HG03520 (cell line): ENCODE results near the gene KIF1B.
"Not testable (repeated sequence)": the region's sequence is repeated elsewhere in the genome, so short reads cannot be mapped to it uniquely, and the experiment has no call there.

Source experiments
- ATAC-seq: cut with Tn5 transposase; IDR thresholded peaks from one replicate; pipeline ENCODE4 v1.9.1; 2021; ENCODE audit warnings: mild to moderate bottlenecking, moderate library complexity; ENCODE audit not compliant: unreplicated experiment

Gene KIF1B

DNA sequence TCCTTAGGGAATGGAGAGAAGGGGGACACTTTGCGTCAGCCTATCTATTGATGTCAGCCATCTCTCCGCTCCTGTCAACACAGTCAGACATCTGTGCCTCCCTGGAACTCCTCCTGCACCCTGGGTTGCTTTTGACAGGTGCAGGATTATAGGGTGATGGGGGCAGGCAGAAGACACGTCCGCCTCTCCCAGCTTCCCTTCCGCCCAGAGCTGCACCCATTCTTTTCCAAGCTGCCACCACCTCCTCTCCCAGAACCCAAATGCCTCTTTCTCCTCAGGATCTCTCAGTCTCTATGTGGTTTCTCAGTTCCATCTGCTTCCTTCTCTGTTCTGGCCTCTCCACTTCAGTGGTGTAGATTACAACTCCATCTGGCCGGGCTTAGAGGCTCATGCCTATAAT is 17.1 kb upstream of the KIF1B start:
- no peak for ATAC-seq

DNA sequence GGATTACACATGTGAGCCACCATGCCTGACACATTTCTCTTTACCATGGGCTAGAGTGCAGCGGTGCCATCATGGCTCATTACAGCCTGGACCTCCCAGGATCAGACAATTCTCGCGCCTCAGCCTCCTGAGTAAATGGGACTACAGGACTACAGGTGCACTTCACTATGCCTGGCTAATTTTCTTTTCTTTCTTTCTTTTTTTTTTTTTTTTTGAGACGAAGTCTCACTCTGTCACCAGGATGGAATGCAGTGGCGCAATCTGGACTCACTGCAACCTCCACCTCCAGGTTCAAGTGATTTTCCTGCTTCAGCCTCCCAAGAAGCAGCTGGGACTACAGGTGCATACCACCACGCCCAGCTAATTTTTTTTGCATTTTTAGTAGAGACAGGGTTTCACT is 14.8 kb upstream of the KIF1B start:
- no peak for ATAC-seq

DNA sequence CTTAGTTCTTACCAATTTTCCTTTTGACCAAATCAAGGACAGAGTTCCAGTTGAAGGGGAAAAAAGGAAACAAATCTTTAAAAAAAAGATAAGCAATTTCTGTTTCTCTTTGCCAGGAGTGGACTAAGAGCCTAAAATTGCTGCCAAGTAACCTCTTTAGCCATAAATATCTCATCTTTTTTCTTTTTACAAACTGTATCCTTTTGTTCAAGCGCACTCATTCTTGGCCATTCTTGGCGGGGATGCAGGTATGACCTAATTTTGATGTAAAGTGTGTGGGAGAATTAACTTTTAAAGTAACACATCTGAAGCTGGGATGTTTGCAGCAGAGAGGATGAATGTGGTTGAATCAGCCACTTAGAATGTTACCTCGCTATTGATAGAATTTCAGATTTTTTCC is 13.4 kb upstream of the KIF1B start:
- ATAC-seq: no peak

DNA sequence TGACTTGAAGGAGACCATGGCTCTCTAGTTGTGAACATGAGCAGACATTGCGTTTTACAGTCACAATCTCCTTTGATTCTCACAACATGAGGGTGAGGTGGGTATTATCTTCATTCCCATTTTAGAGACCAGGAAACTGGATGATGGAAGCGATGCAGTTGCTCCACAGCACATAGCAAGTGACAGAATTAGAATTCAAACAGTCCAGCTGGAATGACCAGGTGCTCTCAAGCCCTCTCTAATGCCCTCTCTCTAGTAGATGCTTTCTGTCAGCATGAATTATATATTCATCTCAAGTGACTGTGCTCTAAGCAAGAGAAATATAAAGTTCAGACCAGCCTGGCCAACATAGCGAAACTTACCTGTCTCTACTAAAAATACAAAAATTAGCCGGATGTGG is 9.8 kb upstream of the KIF1B start:
- no peak for ATAC-seq

GRCh38 chr1:10204003-10204642 is 6.2 kb upstream of the KIF1B start:
- no peak for ATAC-seq

DNA sequence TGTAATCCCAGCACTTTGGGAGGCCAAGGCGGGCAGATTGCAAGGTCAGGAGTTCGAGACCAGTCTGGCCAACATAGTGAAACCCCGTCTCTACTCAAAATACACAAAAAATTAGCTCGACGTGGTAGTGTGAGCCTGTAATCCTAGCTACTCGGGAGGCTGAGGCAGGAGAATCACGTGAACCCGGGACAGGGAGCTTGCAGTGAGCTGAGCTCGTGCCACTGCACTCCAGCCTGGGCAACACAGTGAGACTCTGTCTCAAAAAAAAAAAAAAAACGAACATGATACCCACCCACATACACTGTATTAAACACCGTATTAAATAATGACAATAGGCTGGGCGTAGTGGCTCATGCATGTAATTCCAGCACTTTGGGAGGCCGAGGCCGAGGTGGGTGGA is 5.2 kb upstream of the KIF1B start:
- ATAC-seq: not testable (repeated sequence)

- ATAC-seq: no peak
Observed at GRCh38 chr1:10207810-10208209, 2.6 kb upstream of the KIF1B start.

GRCh38 chr1:10208537-10208936 is 1.8 kb upstream of the KIF1B start:
- ATAC-seq: no peak

DNA sequence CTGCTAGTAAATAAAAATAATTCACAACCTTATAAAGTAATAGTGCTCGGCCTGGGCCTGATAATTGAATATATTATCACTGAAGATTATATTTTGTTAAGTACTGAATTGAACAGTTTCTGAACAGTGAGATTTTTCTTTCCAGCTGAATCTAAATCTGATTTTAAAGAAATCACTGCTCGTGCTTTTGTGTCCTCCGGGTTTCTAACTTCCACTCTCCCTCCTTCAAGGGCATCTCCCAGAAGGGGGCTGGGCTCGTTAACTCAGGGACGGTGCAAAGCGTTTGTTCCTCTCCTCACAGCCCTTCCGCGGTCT is 823 bp upstream of the KIF1B start:
- no peak for ATAC-seq

DNA sequence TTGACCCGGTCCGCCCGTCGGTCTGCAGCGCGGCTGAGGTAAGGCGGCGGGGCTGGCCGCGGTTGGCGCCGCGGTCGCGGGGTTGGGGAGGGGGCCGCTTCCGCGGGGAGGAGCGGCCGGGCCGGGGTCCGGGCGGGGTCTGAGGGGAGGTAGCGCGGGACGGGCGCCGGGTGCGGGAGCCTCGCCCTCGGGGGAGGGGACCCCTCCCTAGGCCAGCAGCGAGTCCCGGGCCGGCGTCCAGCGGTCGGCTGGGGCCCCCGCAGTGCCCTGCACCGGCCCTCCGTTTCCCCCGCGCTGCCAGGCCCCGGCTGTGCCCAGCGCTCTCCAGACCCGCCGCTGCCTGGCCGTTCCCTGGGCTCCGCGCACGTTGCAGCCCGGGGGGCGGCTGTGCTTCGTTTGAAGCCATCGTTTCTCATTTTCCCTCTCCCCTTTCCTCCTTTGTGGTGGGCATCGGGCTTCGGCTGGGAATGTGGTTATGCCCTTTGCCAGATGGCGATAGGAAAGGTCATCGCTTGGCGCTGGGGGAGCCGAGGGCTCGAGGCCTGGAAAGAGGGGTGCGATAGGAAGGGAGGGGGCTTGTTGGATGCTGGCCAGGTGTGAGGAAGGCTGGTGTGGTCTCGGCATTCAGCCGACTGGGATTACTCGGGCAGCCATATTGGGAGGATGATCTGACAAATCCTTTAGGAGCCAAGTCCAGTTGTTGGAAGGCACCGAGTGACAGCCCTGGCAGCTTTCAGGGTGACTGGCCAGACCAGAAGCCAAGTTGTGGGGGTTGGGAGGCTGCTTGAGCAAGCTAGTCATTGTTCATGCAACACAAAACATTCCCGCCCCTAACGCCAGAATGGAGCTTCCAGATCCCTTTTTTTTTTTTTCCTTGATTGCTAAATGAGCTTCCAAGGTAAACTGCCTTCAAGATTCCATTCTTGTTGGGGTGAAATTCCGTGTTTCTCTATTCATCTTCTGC is 753 bp downstream of the KIF1B start:
- peak; percentile 7 for ATAC-seq

- ATAC-seq: no peak
Observed at GRCh38 chr1:10211805-10212410, 1.5 kb downstream of the KIF1B start.

GRCh38 chr1:10212476-10212875 is 2.1 kb downstream of the KIF1B start:
- no peak for ATAC-seq

DNA sequence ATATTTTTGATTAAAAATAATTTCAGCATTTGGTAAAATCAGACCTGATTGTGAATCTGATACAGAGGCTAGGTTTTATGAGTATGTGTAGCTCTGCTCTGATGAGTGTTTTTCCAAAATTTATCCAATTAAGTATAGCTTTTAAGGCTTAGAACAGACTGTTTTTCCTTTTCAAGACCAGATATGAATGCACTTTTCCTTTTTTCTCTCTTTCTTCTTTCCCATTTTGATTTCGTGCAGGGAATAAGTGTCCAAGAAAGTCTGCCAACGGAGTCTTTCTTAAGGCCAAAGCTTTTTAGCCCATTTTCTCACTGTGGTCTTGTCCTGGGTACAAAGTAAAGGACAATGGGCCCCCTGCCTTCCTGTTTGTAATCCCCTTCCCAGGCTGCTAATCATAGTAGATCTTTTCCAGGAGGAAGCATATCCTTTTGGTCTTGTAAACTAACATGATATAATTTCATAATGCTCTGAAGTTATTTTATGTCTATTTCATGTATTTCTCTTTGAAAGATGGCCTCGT is 2.9 kb downstream of the KIF1B start:
- no peak for ATAC-seq

- ATAC-seq: no peak
Observed at GRCh38 chr1:10216090-10216749, 5.8 kb downstream of the KIF1B start.

GRCh38 chr1:10217748-10218441 is 7.5 kb downstream of the KIF1B start:
- no peak for ATAC-seq

DNA sequence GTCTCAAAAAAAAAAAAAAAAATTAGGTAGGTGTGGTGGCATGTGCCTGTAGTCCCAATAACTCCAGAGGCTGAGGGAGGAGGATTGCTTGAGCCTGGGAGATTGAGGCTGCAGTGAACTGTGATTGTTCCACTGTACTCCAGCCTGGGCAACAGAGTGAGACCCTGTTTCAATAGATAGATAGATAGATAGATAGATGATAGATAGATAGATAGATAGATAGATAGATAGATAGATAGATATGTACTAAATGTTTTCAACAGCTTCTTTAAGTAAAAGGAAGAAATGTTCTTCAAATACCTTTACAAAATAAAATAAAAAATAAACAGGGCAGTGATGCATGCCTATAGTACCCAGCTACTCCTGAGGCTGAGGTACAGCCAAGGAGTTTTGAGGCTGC is 9.8 kb downstream of the KIF1B start:
- ATAC-seq: no peak

DNA sequence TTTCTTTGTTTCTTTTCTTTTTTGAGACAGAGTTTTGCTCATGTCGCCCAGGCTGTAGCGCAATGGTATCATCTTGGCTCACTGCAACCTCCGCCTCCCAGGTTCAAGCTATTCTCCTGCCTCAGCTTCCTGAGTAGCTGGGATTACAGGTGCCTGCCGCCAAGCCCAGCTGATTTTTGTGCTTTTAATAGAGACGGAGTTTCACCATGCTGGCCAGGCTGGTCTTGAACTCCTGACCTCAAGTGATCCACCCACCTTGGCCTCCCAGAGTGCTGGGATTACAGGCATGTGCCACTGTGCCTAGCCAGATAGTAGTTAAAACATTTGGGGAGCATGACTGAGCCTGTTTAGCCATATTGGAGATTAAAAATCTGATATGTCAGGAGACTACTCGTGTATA is 10.3 kb downstream of the KIF1B start:
- ATAC-seq: not testable (repeated sequence)

GRCh38 chr1:10225573-10225972 is 15.2 kb downstream of the KIF1B start:
- no peak for ATAC-seq

DNA sequence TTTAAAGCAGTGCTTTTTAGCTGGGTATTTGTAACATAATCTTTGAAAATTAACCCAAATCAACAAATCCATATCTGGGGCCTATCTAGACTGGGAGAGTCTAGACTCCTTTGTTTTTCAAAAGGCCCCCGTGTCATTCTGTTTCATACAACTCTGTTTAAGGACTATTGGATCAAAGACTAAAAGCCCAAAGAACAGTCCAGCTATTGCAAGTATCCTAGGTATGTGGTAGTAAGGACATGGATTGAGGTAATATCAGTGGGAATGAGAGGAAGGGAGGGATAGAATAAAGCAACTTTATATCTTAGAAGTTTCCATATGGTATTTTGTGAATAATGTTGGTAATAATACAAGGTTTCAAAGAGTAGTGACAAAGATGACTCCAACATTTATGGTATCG is 18.2 kb downstream of the KIF1B start:
- no peak for ATAC-seq

- ATAC-seq: no peak
Observed at GRCh38 chr1:10229903-10230302, 19.5 kb downstream of the KIF1B start.

- no peak for ATAC-seq
Observed at GRCh38 chr1:10232163-10232562, 21.8 kb downstream of the KIF1B start.
